Glutamatergic neuron (in vitro differentiated cells): ENCODE data around the gene FAM124A. TPM values are rescaled to one million over a fixed set of nuclear protein-coding genes. Genes with fewer than 3 reads are reported as not detected.

Source experiments
- DNase-seq: peaks from one replicate; pipeline ENCODE4 v3.0.0; 2022
- H3K27ac Mint-ChIP-seq: one replicate; pipeline ENCODE4 v1.8.0; 2020; ENCODE audit warnings: mild to moderate bottlenecking, mixed read lengths, inconsistent platforms; ENCODE audit not compliant: unreplicated experiment
- H3K27me3 Mint-ChIP-seq: one replicate; pipeline ENCODE4 v1.8.0; 2020; ENCODE audit warnings: mild to moderate bottlenecking, moderate library complexity, mixed read lengths, inconsistent platforms; ENCODE audit not compliant: unreplicated experiment
- H3K36me3 Mint-ChIP-seq: one replicate; pipeline ENCODE4 v1.8.0; 2020; ENCODE audit warnings: mild to moderate bottlenecking, mixed read lengths, inconsistent platforms; ENCODE audit not compliant: unreplicated experiment
- H3K4me1 Mint-ChIP-seq: one replicate; pipeline ENCODE4 v1.8.0; 2020; ENCODE audit warnings: mild to moderate bottlenecking, low read depth, mixed read lengths, inconsistent platforms; ENCODE audit not compliant: unreplicated experiment
- H3K4me3 Mint-ChIP-seq: one replicate; pipeline ENCODE4 v1.8.0; 2020; ENCODE audit warnings: mild to moderate bottlenecking, mixed read lengths, inconsistent platforms; ENCODE audit not compliant: unreplicated experiment
- H3K9me3 Mint-ChIP-seq: one replicate; pipeline ENCODE4 v1.8.0; 2020; ENCODE audit warnings: mild to moderate bottlenecking, moderate library complexity, mixed read lengths, inconsistent platforms; ENCODE audit not compliant: unreplicated experiment
- total RNA-seq: library from RNA; stranded (reverse); fragmentation: NEBNext Ultra II Directional; extraction: Animal tissue kit (Norgen Biotek cat#: 25700); gene quantifications from one replicate; pipeline ENCODE4 v1.2.1, GENCODE V29; 2021; ENCODE audit not compliant: unreplicated experiment
- TF ChIP-seq, protein P1 (sequence below): fragments of 200-600 bp; sonication (generic); IDR thresholded peaks from one replicate; pipeline ENCODE4 v1.5.0; 2021; ENCODE audit not compliant: partially characterized antibody, unreplicated experiment

Gene FAM124A
- total RNA-seq, 1 donor from 2014 or later, result 3.7 TPM

GRCh38 chr13:51243832-51244231 lies 21.6 kb downstream of the FAM124A start:
- TF ChIP-seq, protein P1, sequence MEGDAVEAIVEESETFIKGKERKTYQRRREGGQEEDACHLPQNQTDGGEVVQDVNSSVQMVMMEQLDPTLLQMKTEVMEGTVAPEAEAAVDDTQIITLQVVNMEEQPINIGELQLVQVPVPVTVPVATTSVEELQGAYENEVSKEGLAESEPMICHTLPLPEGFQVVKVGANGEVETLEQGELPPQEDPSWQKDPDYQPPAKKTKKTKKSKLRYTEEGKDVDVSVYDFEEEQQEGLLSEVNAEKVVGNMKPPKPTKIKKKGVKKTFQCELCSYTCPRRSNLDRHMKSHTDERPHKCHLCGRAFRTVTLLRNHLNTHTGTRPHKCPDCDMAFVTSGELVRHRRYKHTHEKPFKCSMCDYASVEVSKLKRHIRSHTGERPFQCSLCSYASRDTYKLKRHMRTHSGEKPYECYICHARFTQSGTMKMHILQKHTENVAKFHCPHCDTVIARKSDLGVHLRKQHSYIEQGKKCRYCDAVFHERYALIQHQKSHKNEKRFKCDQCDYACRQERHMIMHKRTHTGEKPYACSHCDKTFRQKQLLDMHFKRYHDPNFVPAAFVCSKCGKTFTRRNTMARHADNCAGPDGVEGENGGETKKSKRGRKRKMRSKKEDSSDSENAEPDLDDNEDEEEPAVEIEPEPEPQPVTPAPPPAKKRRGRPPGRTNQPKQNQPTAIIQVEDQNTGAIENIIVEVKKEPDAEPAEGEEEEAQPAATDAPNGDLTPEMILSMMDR, result no peak
- H3K27me3 Mint-ChIP-seq, result peaks cover 1% of the 10 kb centered on the region
- no peaks in the 10 kb centered on the region for H3K9me3 Mint-ChIP-seq
- no peaks in the 10 kb centered on the region for H3K4me1 Mint-ChIP-seq
- DNase-seq, result no peak
- no peak overlapping the region for H3K4me3 Mint-ChIP-seq
- H3K27ac Mint-ChIP-seq, result no peak overlapping the region
- H3K36me3 Mint-ChIP-seq, result no peaks in the 10 kb centered on the region

DNA sequence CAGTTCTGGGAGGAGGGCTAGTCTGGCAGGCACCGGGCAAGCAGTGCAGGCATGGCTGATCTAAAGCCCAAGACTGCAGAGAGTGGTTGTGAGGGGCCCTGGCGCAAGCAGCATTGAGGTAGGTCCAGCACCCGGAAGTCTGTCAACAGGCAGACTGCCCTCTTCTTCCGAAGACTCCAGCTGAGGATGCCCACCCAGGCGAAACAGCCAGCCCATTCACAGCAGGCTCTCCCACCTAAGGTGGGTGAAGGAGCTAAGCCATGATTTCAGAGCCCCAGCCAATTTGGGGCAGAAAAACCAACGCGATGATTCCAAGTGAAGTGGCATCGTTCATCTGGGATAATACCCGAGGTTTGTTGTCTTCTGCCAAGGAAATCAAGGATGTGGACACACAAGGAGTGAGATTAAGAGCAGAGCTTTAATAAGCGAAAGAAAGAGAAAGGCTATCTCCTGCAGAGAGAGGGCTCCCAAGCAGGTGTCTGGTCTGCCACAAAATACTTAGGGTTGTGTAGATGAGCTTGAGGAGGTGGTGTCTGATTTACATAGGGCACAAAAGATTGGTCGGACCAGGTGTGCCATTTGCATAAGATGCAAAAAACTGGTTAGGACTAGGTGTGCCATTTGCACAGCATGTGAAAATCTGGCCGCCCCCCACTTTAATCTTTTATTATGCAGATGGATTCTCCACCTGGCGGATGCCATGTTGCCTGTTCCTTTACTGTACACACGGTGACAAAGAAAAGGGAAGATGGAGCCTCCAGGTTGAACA lies 22.6 kb downstream of the FAM124A start:
- H3K4me1 Mint-ChIP-seq, result no peaks in the 10 kb centered on the region
- H3K9me3 Mint-ChIP-seq, result no peaks in the 10 kb centered on the region
- no peak overlapping the region for H3K27ac Mint-ChIP-seq
- peaks cover 1% of the 10 kb centered on the region for H3K27me3 Mint-ChIP-seq
- TF ChIP-seq, protein P1, result no peak
- no peak for DNase-seq
- H3K36me3 Mint-ChIP-seq, result no peaks in the 10 kb centered on the region
- no peak overlapping the region for H3K4me3 Mint-ChIP-seq

DNA sequence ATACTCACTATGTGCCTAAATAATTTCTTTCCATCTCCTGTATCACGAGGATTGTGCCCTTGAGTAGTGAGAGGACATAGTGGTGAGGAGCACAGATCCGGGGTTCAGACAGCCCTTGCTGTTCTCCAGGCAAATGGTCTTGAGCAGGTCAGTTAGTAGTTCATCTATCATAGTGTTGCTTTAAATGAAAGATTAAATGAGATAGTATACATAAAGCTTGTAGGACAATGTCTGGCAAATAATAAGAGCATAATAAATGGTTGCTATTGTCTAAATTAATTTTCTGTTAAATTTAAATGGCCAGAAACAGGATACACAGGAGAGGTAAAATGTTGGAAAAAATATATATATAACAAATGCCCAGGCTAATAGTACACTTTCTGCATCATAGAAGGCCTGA lies 23.4 kb downstream of the FAM124A start:
- H3K4me3 Mint-ChIP-seq, result no peak overlapping the region
- TF ChIP-seq, protein P1, result no peak
- no peaks in the 10 kb centered on the region for H3K36me3 Mint-ChIP-seq
- no peak for DNase-seq
- H3K9me3 Mint-ChIP-seq, result no peaks in the 10 kb centered on the region
- no peaks in the 10 kb centered on the region for H3K4me1 Mint-ChIP-seq
- H3K27me3 Mint-ChIP-seq, result peaks cover 1% of the 10 kb centered on the region
- no peak overlapping the region for H3K27ac Mint-ChIP-seq

DNA sequence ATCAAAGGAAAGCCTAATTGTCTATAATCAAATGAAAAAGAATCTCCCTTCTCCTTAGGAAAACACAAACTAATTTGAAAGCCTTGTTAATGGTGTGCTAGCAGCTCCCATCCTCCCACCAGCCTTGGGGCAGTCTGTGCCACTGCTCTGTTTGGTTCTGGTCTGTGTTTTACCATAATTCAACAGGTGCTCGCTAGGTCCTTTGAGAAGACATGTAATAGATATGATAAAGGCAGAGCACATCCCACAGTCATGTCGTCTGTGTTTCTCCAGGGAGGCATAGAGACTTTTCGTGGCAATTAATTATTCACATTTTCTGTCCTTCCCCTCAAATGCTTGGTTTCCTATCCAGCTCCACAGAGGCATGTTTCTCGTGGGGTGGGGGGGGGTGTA lies 23.8 kb downstream of the FAM124A start:
- no peaks in the 10 kb centered on the region for H3K36me3 Mint-ChIP-seq
- DNase-seq, result no peak
- no peaks in the 10 kb centered on the region for H3K9me3 Mint-ChIP-seq
- no peak overlapping the region for H3K27ac Mint-ChIP-seq
- H3K27me3 Mint-ChIP-seq, result peaks cover 3% of the 10 kb centered on the region
- TF ChIP-seq, protein P1, result no peak
- H3K4me3 Mint-ChIP-seq, result no peak overlapping the region
- no peaks in the 10 kb centered on the region for H3K4me1 Mint-ChIP-seq

DNA sequence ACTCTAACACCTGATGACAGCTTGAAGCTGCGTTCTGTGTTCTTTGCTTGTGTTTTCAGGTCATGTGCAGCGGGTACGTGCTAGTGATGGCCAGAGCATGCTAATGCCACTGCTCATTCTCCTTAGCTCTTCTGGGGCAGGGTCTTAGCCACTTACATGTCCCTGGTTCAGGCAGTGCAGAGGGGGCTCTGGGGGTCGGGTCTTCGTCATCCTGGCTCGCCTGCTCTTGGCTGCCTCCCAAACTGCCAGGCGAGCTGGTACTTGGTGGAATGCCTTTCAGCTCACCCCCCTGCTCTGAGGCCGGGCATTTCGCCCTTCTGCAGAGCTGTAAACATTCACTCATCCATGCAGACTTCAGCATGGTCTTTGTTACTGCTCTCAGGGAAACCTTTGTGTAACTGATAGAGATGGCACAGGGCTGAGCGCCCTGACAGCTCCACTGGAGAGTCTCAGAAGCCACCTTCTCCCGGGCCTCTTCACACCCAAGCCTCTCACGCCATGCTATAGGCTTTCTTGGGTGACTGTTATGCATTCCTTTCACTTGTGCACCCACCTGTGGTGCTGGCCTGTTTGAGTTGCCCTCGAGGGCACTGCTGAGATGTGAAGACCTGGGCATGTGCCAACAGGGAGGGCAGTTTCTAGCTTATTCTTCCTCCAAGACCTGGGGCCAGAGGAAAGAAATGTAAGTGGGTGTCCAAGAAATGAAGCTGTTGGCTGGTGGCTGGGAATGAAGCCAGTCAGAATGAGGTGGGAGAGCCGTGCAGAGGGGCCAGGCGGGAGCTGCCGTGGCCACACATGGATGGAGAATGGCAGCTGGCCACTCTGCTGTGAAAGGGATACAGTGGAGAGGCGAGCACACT lies 24.4 kb downstream of the FAM124A start:
- Mint-ChIP-seq H3K4me1 (no peaks in the 10 kb centered on the region), H3K27ac (no peak overlapping the region), H3K9me3 (no peaks in the 10 kb centered on the region), H3K4me3 (no peak overlapping the region), H3K27me3 (peaks cover 3% of the 10 kb centered on the region), H3K36me3 (no peaks in the 10 kb centered on the region)
- TF ChIP-seq, protein P1, result no peak
- DNase-seq, result no peak
